Trophoblast cell (in vitro differentiated cells and primary cell): ENCODE results near the gene WDR62.
A peak's percentile ranks its signal among the peaks of the same experiment; 100 is the strongest.

Source experiments
- DNase-seq, 2 donors: peaks; one replicate each; pipeline ENCODE4 v3.0.0-alpha.2; 2016
- H2AFZ ChIP-seq: 2 replicates; pipeline ENCODE4 v1.6.1; 2013; ENCODE audit warnings: low read length, moderate library complexity, mild to moderate bottlenecking; ENCODE audit not compliant: insufficient read depth, poor library complexity
- H2AK5ac ChIP-seq: 2 replicates; pipeline ENCODE4 v1.6.1; 2013; ENCODE audit warnings: mild to moderate bottlenecking, low read length
- H2BK120ac ChIP-seq: 2 replicates; pipeline ENCODE4 v1.6.1; 2013; ENCODE audit warnings: low read length, mild to moderate bottlenecking, moderate library complexity; ENCODE audit not compliant: insufficient read depth, poor library complexity
- H2BK12ac ChIP-seq: 2 replicates; pipeline ENCODE4 v1.6.1; 2013; ENCODE audit warnings: mild to moderate bottlenecking, low read length, moderate library complexity
- H2BK5ac ChIP-seq: 2 replicates; pipeline ENCODE4 v1.6.1; 2013; ENCODE audit warnings: low read length, low read depth, moderate library complexity, mild to moderate bottlenecking; ENCODE audit not compliant: poor library complexity
- H3K14ac ChIP-seq: 2 replicates; pipeline ENCODE4 v1.6.1; 2013; ENCODE audit warnings: mild to moderate bottlenecking, low read length
- H3K18ac ChIP-seq: 2 replicates; pipeline ENCODE4 v1.6.1; 2013; ENCODE audit warnings: mild to moderate bottlenecking, low read length
- H3K23ac ChIP-seq: 2 replicates; pipeline ENCODE4 v1.6.1; 2013; ENCODE audit warnings: low read length
- H3K27ac ChIP-seq: 2 replicates; pipeline ENCODE4 v1.5.1; 2013; ENCODE audit warnings: low read depth, mild to moderate bottlenecking, inconsistent platforms, low read length, moderate library complexity
- H3K27me3 ChIP-seq: 2 replicates; pipeline ENCODE4 v1.6.1; 2013; ENCODE audit warnings: inconsistent platforms, mild to moderate bottlenecking, low read length, moderate library complexity; ENCODE audit not compliant: insufficient read depth
- H3K36me3 ChIP-seq, 2 experiments: 1 replicate in 1 of 2; 2 replicates in 1 of 2; pipeline ENCODE4 v1.6.1; 2013; ENCODE audit warnings: low read length in 2 of 2, mild to moderate bottlenecking in 2 of 2, moderate library complexity in 1 of 2; ENCODE audit not compliant: insufficient read depth in 2 of 2, control insufficient read depth in 1 of 2
- H3K4ac ChIP-seq: 2 replicates; pipeline ENCODE4 v1.6.1; 2013; ENCODE audit warnings: low read depth, mild to moderate bottlenecking, low read length, moderate library complexity
- H3K4me1 ChIP-seq, 2 experiments: 1 replicate in 1 of 2; 2 replicates in 1 of 2; pipeline ENCODE4 v1.6.1; 2013; ENCODE audit warnings: low read length in 2 of 2, mild to moderate bottlenecking in 2 of 2, moderate library complexity in 1 of 2; ENCODE audit not compliant: insufficient read depth in 2 of 2, control insufficient read depth in 1 of 2
- H3K4me2 ChIP-seq: 2 replicates; pipeline ENCODE4 v1.6.1; 2013; ENCODE audit warnings: inconsistent platforms, mild to moderate bottlenecking, low read length, moderate library complexity
- H3K4me3 ChIP-seq: 2 replicates; pipeline ENCODE4 v1.5.1; 2013; ENCODE audit warnings: mild to moderate bottlenecking, low read depth, low read length, inconsistent platforms
- H3K79me1 ChIP-seq: one replicate; pipeline ENCODE4 v1.6.1; 2013; ENCODE audit warnings: low read length
- H3K79me2 ChIP-seq: 2 replicates; pipeline ENCODE4 v1.6.1; 2013; ENCODE audit warnings: low read length, mild to moderate bottlenecking; ENCODE audit not compliant: control insufficient read depth, insufficient read depth, poor library complexity
- H3K9ac ChIP-seq: 2 replicates; pipeline ENCODE4 v1.6.1; 2013; ENCODE audit warnings: mild to moderate bottlenecking, low read length
- H3K9me3 ChIP-seq: 2 replicates; pipeline ENCODE4 v1.6.1; 2013; ENCODE audit warnings: low read depth, mild to moderate bottlenecking, control low read depth, inconsistent platforms, low read length; ENCODE audit not compliant: insufficient read depth
- H4K12ac ChIP-seq: 2 replicates; pipeline ENCODE4 v1.6.1; 2013; ENCODE audit warnings: low read depth, mild to moderate bottlenecking, low read length, moderate library complexity
- H4K8ac ChIP-seq: 2 replicates; pipeline ENCODE4 v1.6.1; 2013; ENCODE audit warnings: low read depth, mild to moderate bottlenecking, low read length, moderate library complexity
- H4K91ac ChIP-seq: one replicate; pipeline ENCODE4 v1.6.1; 2013; ENCODE audit warnings: low read depth, mild to moderate bottlenecking, low read length, moderate library complexity
- WGBS: extraction: QIAGEN DNeasy Blood & Tissue Kit; methylation state at CpG from one replicate; pipeline ENCODE4 v1.1.7; 2013; ENCODE audit warnings: missing lambda C conversion rate; ENCODE audit not compliant: insufficient read length, insufficient coverage; ENCODE audit errors: extremely low coverage; 5-methylcytosine and 5-hydroxymethylcytosine counted together

The WDR62 gene

DNA sequence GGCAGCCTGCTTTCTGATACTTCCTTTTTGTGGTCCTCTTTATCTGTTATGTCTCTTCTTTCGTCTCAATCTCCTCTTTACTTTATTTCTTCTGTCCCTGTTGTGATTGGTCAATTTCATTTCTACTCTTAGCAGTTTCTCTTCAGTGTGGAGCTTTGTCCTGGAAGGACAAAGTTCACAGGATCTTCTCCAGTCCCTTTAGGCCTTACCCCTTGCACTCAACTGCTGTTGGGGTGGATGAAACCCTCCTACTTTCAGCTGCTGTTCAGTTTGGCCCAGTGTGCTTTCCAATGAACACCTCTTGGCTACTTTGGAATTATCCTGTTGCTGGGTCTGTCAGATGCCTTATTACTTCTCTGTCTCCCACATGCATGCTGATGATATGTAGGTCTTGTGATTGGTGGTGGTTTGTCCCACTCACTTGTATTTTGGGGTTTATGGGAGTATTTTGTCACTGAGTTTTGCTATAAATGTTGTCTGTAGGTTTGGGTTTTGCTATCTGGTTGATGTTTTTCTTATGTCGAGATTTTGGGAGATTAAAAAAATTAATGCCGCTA, 24.8 kb downstream of the WDR62 start:
- no peaks in the 10 kb centered on the region for H3K79me1 ChIP-seq
- H4K91ac ChIP-seq = no peak overlapping the region
- no peaks in the 10 kb centered on the region for H3K79me2 ChIP-seq
- H2BK120ac ChIP-seq = no peak overlapping the region
- no peak overlapping the region for H3K4ac ChIP-seq
- H3K23ac ChIP-seq = peak overlapping the region; percentile 75
- no peak overlapping the region for H4K8ac ChIP-seq
- H3K9ac ChIP-seq = peak overlapping the region; percentile 75
- no peak overlapping the region for H4K12ac ChIP-seq
- no peak for DNase-seq
- no CpG with 5 or more reads among the region's 3 CpGs for WGBS
- H2BK5ac ChIP-seq = no peak overlapping the region
- H2BK12ac ChIP-seq = no peak overlapping the region
- no peak overlapping the region for H3K18ac ChIP-seq
- no peak overlapping the region for H2AK5ac ChIP-seq
- no peak overlapping the region for H3K27ac ChIP-seq
- H3K4me3 ChIP-seq = no peak overlapping the region
- no peaks in the 10 kb centered on the region for H3K27me3 ChIP-seq
- H3K4me1 ChIP-seq = no peaks in the 10 kb centered on the region
- no peak overlapping the region for H2AFZ ChIP-seq
- H3K14ac ChIP-seq = no peak overlapping the region
- H3K9me3 ChIP-seq = no peaks in the 10 kb centered on the region
- no peak overlapping the region for H3K4me2 ChIP-seq
- H3K36me3 ChIP-seq = peaks cover 36 to 44% of the 10 kb centered on the region in 2 experiments

DNA sequence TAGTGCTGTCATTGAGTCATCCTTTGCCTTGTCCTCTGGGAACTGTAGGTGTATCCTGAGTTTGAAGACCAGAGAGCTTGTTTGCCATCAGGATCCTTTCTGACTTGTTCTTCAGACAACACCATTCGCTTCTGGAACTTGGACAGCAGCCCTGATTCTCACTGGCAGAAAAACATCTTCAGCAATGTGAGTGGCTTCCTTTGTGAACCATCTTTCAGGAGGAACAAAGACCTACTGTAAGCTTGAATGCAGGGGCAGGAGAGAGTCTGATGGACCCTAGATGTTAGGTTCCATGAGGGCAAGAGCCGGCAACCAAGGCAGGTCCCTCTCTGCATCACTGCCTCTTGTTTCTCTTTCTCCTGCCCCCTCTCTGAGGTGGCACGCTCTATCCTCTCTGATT, 26.7 kb downstream of the WDR62 start:
- Histone ChIP-seq H3K9ac (no peak overlapping the region), H2BK5ac (no peak overlapping the region), H3K4ac (no peak overlapping the region), H3K27me3 (no peaks in the 10 kb centered on the region), H3K4me3 (no peak overlapping the region), H3K4me1 (no peaks in the 10 kb centered on the region), H3K14ac (no peak overlapping the region), H2BK12ac (no peak overlapping the region), H2AFZ (no peak overlapping the region), H3K27ac (no peak overlapping the region), H4K12ac (no peak overlapping the region), H3K9me3 (no peaks in the 10 kb centered on the region), H4K91ac (no peak overlapping the region), H3K36me3 (peaks cover 34 to 47% of the 10 kb centered on the region in 2 experiments), H3K79me2 (no peaks in the 10 kb centered on the region), H3K79me1 (no peaks in the 10 kb centered on the region), H2BK120ac (no peak overlapping the region), H3K18ac (no peak overlapping the region), H4K8ac (no peak overlapping the region), H3K4me2 (no peak overlapping the region), H3K23ac (no peak overlapping the region), H2AK5ac (no peak overlapping the region)
- WGBS = no CpG with 5 or more reads among the region's 3 CpGs
- DNase-seq = no peak

GRCh38 chr19:36081894-36082293, 27.2 kb downstream of the WDR62 start:
- H4K12ac ChIP-seq = no peak overlapping the region
- no peaks in the 10 kb centered on the region for H3K4me1 ChIP-seq
- H3K9me3 ChIP-seq = no peaks in the 10 kb centered on the region
- no peak overlapping the region for H2BK120ac ChIP-seq
- no peak overlapping the region for H3K23ac ChIP-seq
- no peak overlapping the region for H4K91ac ChIP-seq
- no peak overlapping the region for H3K18ac ChIP-seq
- no peak overlapping the region for H2BK12ac ChIP-seq
- H3K27me3 ChIP-seq = no peaks in the 10 kb centered on the region
- no peak overlapping the region for H3K4me2 ChIP-seq
- H4K8ac ChIP-seq = no peak overlapping the region
- H3K79me2 ChIP-seq = no peaks in the 10 kb centered on the region
- no peak overlapping the region for H3K4me3 ChIP-seq
- no CpG with 5 or more reads among the region's 7 CpGs for WGBS
- H3K79me1 ChIP-seq = no peaks in the 10 kb centered on the region
- H2AK5ac ChIP-seq = no peak overlapping the region
- no peak overlapping the region for H2AFZ ChIP-seq
- H3K14ac ChIP-seq = no peak overlapping the region
- no peak overlapping the region for H3K27ac ChIP-seq
- no peak overlapping the region for H3K9ac ChIP-seq
- H2BK5ac ChIP-seq = no peak overlapping the region
- peaks cover 38 to 52% of the 10 kb centered on the region in 2 experiments for H3K36me3 ChIP-seq
- DNase-seq = no peak
- no peak overlapping the region for H3K4ac ChIP-seq

- Histone ChIP-seq H3K14ac (no peak overlapping the region), H3K4me1 (no peaks in the 10 kb centered on the region), H3K79me1 (no peaks in the 10 kb centered on the region), H2AFZ (no peak overlapping the region), H4K12ac (no peak overlapping the region), H4K91ac (no peak overlapping the region), H3K27ac (no peak overlapping the region), H2BK5ac (no peak overlapping the region), H3K4me2 (no peak overlapping the region), H3K18ac (no peak overlapping the region), H3K27me3 (no peaks in the 10 kb centered on the region), H3K4me3 (no peak overlapping the region), H3K4ac (no peak overlapping the region), H3K9me3 (no peaks in the 10 kb centered on the region), H4K8ac (no peak overlapping the region), H3K9ac (no peak overlapping the region), H3K36me3 (peaks cover 42 to 53% of the 10 kb centered on the region in 2 experiments), H2AK5ac (no peak overlapping the region), H3K79me2 (no peaks in the 10 kb centered on the region), H2BK12ac (no peak overlapping the region), H3K23ac (no peak overlapping the region), H2BK120ac (no peak overlapping the region)
- WGBS = no CpG with 5 or more reads among the region's 13 CpGs
- DNase-seq = no peak
Measured at GRCh38 chr19:36082916-36083315, 28.2 kb downstream of the WDR62 start.
